ENCODE measurements around the gene TXNRD3. TPM values are rescaled to one million over a fixed set of nuclear protein-coding genes. Genes with fewer than 3 reads are reported as not detected.

The TXNRD3 gene
- polyA plus RNA-seq, 1 experiment = 7.4 TPM

DNA sequence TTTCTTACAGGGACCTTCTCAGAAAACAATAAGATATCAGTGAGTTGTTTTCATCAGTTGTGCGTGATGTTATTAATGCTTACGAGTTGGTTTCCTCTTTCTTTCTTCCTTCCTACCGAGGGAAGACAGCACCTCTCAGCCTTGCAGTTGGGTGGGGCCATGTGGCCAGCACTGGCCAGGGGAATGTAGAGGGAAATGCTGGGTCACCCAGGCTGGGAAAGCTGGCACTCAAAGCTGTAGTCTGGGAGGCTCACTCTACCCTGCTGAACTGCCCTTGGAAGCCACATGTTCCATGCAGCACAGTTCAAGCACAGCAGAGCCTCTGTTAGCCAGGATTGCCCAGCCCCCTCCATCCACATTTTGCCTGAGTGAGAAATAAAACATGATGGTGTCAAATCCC, 39.0 kb upstream of the TXNRD3 start:
- no peak overlapping the region for H3K27ac ChIP-seq (ENCODE audit: low read depth, low read length)
- no peak for DNase-seq (ENCODE audit: low read depth, low spot score)
- H3K9me3 ChIP-seq (ENCODE audit: control insufficient read depth, insufficient read depth, low read length) = no peaks in the 10 kb centered on the region
- H3K27me3 ChIP-seq (ENCODE audit: control insufficient read depth, insufficient read depth, low read length) = peaks cover 23% of the 10 kb centered on the region
- ChIA-PET POLR2A (no interaction called here), CTCF (no interaction called here)
- TF ChIP-seq, protein P1, sequence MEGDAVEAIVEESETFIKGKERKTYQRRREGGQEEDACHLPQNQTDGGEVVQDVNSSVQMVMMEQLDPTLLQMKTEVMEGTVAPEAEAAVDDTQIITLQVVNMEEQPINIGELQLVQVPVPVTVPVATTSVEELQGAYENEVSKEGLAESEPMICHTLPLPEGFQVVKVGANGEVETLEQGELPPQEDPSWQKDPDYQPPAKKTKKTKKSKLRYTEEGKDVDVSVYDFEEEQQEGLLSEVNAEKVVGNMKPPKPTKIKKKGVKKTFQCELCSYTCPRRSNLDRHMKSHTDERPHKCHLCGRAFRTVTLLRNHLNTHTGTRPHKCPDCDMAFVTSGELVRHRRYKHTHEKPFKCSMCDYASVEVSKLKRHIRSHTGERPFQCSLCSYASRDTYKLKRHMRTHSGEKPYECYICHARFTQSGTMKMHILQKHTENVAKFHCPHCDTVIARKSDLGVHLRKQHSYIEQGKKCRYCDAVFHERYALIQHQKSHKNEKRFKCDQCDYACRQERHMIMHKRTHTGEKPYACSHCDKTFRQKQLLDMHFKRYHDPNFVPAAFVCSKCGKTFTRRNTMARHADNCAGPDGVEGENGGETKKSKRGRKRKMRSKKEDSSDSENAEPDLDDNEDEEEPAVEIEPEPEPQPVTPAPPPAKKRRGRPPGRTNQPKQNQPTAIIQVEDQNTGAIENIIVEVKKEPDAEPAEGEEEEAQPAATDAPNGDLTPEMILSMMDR (IDR thresholded peaks at IDR 0.05; ENCODE audit: low read depth, low read length) = no peak
- H3K4me3 ChIP-seq (ENCODE audit: low read depth, low read length) = no peak overlapping the region

DNA sequence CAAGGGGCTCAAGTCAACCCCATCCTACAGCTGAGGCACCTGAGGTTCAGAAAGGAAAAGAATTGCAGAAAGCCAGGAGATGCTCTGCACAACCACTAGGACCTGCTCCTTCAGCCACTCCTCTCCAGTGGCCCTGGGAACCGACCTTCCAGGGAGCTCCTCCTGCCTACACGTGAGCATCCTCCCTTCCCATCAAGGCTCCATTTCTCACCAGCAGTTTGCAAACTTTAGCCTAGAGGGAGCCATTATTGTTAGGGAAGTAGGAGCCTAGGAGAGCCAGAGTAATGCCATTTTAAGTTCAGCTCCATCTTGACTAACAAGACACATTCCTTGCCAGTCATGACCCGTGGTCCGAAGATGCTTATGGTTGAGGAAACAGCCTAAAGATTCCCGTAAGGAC, 37.9 kb upstream of the TXNRD3 start:
- Histone ChIP-seq H3K27me3 (ENCODE audit: control insufficient read depth, insufficient read depth, low read length) (peaks cover 23% of the 10 kb centered on the region), H3K4me3 (ENCODE audit: low read depth, low read length) (no peak overlapping the region), H3K9me3 (ENCODE audit: control insufficient read depth, insufficient read depth, low read length) (no peaks in the 10 kb centered on the region), H3K27ac (ENCODE audit: low read depth, low read length) (no peak overlapping the region)
- ChIA-PET POLR2A (no interaction called here), CTCF (interaction anchor here (1.1 to 1.6 kb wide), 2 partner anchors 12 to 14 kb away, joined by 4 read pairs; no protein-coding TSS in a partner anchor)
- no peak for DNase-seq (ENCODE audit: low read depth, low spot score)
- TF ChIP-seq, protein P1 (IDR thresholded peaks at IDR 0.05; ENCODE audit: low read depth, low read length) = no peak

DNA sequence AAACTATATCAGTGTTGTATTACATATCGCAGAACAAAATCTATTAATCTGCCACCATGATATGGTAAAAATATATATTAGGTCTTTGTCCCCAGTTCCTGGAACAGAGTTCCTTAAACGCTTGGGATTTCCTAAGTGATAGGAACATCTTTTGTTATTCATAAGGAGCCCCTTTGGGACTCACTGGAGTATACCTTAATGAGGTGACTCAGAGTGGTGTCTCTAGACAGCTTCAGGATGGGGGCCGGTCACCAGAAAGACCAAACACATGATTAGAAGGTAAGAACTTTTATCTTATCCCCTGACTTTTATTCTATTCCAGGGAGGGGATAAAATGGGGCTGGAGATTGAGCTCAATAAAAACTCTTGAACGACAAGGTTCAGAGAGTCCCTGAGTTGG, 36.8 kb upstream of the TXNRD3 start:
- H3K27me3 ChIP-seq (ENCODE audit: control insufficient read depth, insufficient read depth, low read length) = peaks cover 23% of the 10 kb centered on the region
- no peak for DNase-seq (ENCODE audit: low read depth, low spot score)
- H3K9me3 ChIP-seq (ENCODE audit: control insufficient read depth, insufficient read depth, low read length) = no peaks in the 10 kb centered on the region
- no peak overlapping the region for H3K4me3 ChIP-seq (ENCODE audit: low read depth, low read length)
- H3K27ac ChIP-seq (ENCODE audit: low read depth, low read length) = no peak overlapping the region
- POLR2A ChIA-PET = no interaction called here
- TF ChIP-seq, protein P1 (IDR thresholded peaks at IDR 0.05; ENCODE audit: low read depth, low read length) = no peak
- CTCF ChIA-PET = interaction anchor here (0.9 to 1.6 kb wide), 3 partner anchors 11 to 13 kb away, joined by 3 to 4 read pairs (median 4); no protein-coding TSS in a partner anchor

DNA sequence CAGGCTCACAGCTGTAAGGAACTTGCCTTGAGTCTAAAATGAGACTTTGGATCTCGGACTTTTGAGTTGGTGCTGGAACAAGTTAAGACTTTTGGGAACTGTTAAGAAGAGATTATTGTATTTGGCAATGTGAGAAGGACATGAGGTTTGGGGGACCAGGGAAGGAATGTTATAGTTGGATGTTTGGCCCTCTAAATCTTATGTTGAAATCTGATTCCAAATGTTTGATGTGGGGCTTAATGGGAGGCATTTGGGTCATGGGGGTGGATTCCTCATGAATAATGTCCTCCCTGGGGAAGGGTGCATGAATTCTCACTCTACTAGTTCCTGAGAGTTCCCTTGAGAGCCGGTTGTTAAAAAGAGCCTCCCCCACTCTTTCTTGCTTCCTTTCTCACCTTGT, 30.6 kb upstream of the TXNRD3 start:
- H3K27me3 ChIP-seq (ENCODE audit: control insufficient read depth, insufficient read depth, low read length) = peaks cover 26% of the 10 kb centered on the region
- CTCF ChIA-PET = interaction anchor here (2.4 kb wide), 1 partner anchor 67 kb away, joined by 13 read pairs; no protein-coding TSS in a partner anchor
- POLR2A ChIA-PET = no interaction called here
- DNase-seq (ENCODE audit: low read depth, low spot score) = no peak
- TF ChIP-seq, protein P1 (IDR thresholded peaks at IDR 0.05; ENCODE audit: low read depth, low read length) = no peak
- H3K9me3 ChIP-seq (ENCODE audit: control insufficient read depth, insufficient read depth, low read length) = no peaks in the 10 kb centered on the region
- H3K27ac ChIP-seq (ENCODE audit: low read depth, low read length) = no peak overlapping the region
- H3K4me3 ChIP-seq (ENCODE audit: low read depth, low read length) = no peak overlapping the region

DNA sequence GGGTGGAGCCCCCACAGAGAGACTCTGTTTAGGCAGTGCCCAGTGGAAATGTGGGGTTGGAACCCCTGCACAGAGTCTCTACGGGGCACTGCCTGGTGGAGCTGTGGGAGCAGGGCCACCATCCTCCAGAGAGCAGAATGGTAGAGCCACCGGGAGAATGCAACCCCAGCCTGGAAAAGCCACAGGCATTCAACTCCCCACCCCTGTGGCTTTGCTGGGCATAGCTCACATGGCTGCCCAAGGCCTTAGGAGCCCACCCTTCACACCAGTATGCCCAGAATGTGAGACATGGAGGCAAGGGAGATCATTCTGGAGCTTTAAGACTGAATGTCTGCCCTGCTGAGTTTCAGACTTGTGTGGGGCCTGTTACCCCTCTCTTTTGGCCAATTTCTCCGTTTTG, 30.1 kb upstream of the TXNRD3 start:
- Histone ChIP-seq H3K9me3 (ENCODE audit: control insufficient read depth, insufficient read depth, low read length) (no peaks in the 10 kb centered on the region), H3K4me3 (ENCODE audit: low read depth, low read length) (no peak overlapping the region), H3K27ac (ENCODE audit: low read depth, low read length) (no peak overlapping the region), H3K27me3 (ENCODE audit: control insufficient read depth, insufficient read depth, low read length) (peaks cover 26% of the 10 kb centered on the region)
- ChIA-PET POLR2A (no interaction called here), CTCF (interaction anchor here (2.4 kb wide), 1 partner anchor 67 kb away, joined by 13 read pairs; no protein-coding TSS in a partner anchor)
- DNase-seq (ENCODE audit: low read depth, low spot score) = no peak
- TF ChIP-seq, protein P1 (IDR thresholded peaks at IDR 0.05; ENCODE audit: low read depth, low read length) = no peak

Data from AG04450 (cell line).